WTC11 (cell line): Measurements from ENCODE around the gene PPM1E. TPM values are rescaled to one million over a fixed set of nuclear protein-coding genes. Genes with fewer than 3 reads are reported as not detected.

Experiments
- ATAC-seq: fragments of 200-7000 bp; cut with Tn5 transposase; 2 replicates; pipeline ENCODE4 v1.10.0; 2021; ENCODE audit warnings: mild to moderate bottlenecking, moderate library complexity
- CTCF ChIA-PET: fragments of 300-600 bp; sonication (Branson Sonifier 250); formaldehyde crosslinking; loops from one replicate; lab custom pipeline; 2021; ENCODE audit warnings: antibody characterized with exemption; lab: Charles Lee
- POLR2A ChIA-PET: fragments of 350-600 bp; sonication (Branson Sonifier 250); formaldehyde crosslinking; loops from one replicate; lab custom pipeline; 2021; ENCODE audit warnings: antibody characterized with exemption; lab: Charles Lee
- DNase-seq: peaks from one replicate; pipeline ENCODE4 v3.0.0; 2021; ENCODE audit warnings: low spot score
- H3K27ac Mint-ChIP-seq: 2 replicates; pipeline ENCODE4 v1.8.0; 2021; ENCODE audit warnings: mixed read lengths
- H3K27me3 Mint-ChIP-seq: 2 replicates; pipeline ENCODE4 v1.8.0; 2021; ENCODE audit warnings: low read depth, mild to moderate bottlenecking, moderate library complexity, mixed read lengths
- H3K36me3 Mint-ChIP-seq: 2 replicates; pipeline ENCODE4 v1.8.0; 2021; ENCODE audit warnings: mixed read lengths
- H3K4me1 Mint-ChIP-seq: 2 replicates; pipeline ENCODE4 v1.8.0; 2022; ENCODE audit warnings: mixed read lengths
- H3K4me3 Mint-ChIP-seq: 2 replicates; pipeline ENCODE4 v1.8.0; 2021; ENCODE audit warnings: mild to moderate bottlenecking, moderate library complexity, mixed read lengths
- H3K9me3 Mint-ChIP-seq: 2 replicates; pipeline ENCODE4 v1.8.0; 2021; ENCODE audit warnings: mixed read lengths
- EMX1 ChIP-seq: fragments of 250-450 bp; sonication (Bioruptor Pico); IDR thresholded peaks from 2 replicates; pipeline ENCODE4 v1.8.0; 2021; ENCODE audit warnings: mild to moderate bottlenecking
- ESRRA ChIP-seq: sonication (generic); formaldehyde crosslinking; IDR thresholded peaks from 2 replicates; pipeline ENCODE4 v1.8.1; 2022; ENCODE audit warnings: mild to moderate bottlenecking, missing genetic modification reagents, borderline replicate concordance
- JAZF1 ChIP-seq: fragments of 250-450 bp; sonication (Bioruptor Pico); IDR thresholded peaks from 2 replicates; pipeline ENCODE4 v1.9.0; 2021; ENCODE audit warnings: moderate library complexity, mild to moderate bottlenecking, inconsistent platforms
- OVOL2 ChIP-seq: fragments of 250-450 bp; sonication (Bioruptor Pico); IDR thresholded peaks from 2 replicates; pipeline ENCODE4 v1.9.0; 2021; ENCODE audit warnings: mild to moderate bottlenecking, borderline replicate concordance
- PRRX2 ChIP-seq: fragments of 250-450 bp; sonication (Bioruptor Pico); IDR thresholded peaks from 2 replicates; pipeline ENCODE4 v1.8.0; 2021; ENCODE audit warnings: mild to moderate bottlenecking
- RORB ChIP-seq: fragments of 250-450 bp; sonication (Bioruptor Pico); IDR thresholded peaks from 2 replicates; pipeline ENCODE4 v1.9.0; 2021; ENCODE audit warnings: mild to moderate bottlenecking
- SMAD4 ChIP-seq: sonication (generic); formaldehyde crosslinking; IDR thresholded peaks from 2 replicates; pipeline ENCODE4 v1.8.0; 2022; ENCODE audit warnings: mild to moderate bottlenecking, missing genetic modification reagents
- TEAD4 ChIP-seq: sonication (generic); formaldehyde crosslinking; IDR thresholded peaks from 2 replicates; pipeline ENCODE4 v1.8.0; 2022; ENCODE audit warnings: mild to moderate bottlenecking, missing genetic modification reagents
- ZNF423 ChIP-seq: fragments of 250-450 bp; sonication (Bioruptor Pico); IDR thresholded peaks from 2 replicates; pipeline ENCODE4 v2.1.2; 2022; ENCODE audit warnings: mild to moderate bottlenecking, moderate library complexity
- ZNF671 ChIP-seq: fragments of 250-450 bp; sonication (Bioruptor Pico); IDR thresholded peaks from 2 replicates; pipeline ENCODE4 v1.8.0; 2021; ENCODE audit warnings: mild to moderate bottlenecking
- total RNA-seq: library from RNA; stranded (reverse); gene quantifications from 3 replicates; pipeline ENCODE4 v1.2.3, GENCODE V29; 2021
- TF ChIP-seq, protein P1 (sequence below): sonication (generic); formaldehyde crosslinking; IDR thresholded peaks from 2 replicates; pipeline ENCODE4 v1.8.0; 2022; ENCODE audit warnings: mild to moderate bottlenecking, missing genetic modification reagents
- TF ChIP-seq, protein P2 (sequence below): sonication (generic); formaldehyde crosslinking; IDR thresholded peaks from 2 replicates; pipeline ENCODE4 v1.8.1; 2023; ENCODE audit warnings: mild to moderate bottlenecking, missing genetic modification reagents, moderate library complexity
- TF ChIP-seq, protein P3 (sequence below): fragments of 250-450 bp; sonication (Bioruptor Pico); conservative IDR thresholded peaks from 2 replicates; pipeline ENCODE4 v1.9.0; 2021; ENCODE audit warnings: mild to moderate bottlenecking
- TF ChIP-seq, protein P4 (sequence below): sonication (generic); formaldehyde crosslinking; IDR thresholded peaks from 2 replicates; pipeline ENCODE4 v1.8.1; 2022; ENCODE audit warnings: mild to moderate bottlenecking, missing genetic modification reagents, moderate library complexity, borderline replicate concordance
- TF ChIP-seq, protein P5 (sequence below): sonication (generic); formaldehyde crosslinking; IDR thresholded peaks from 2 replicates; pipeline ENCODE4 v1.8.1; 2022; ENCODE audit warnings: mild to moderate bottlenecking, moderate library complexity, missing genetic modification reagents
- TF ChIP-seq, protein P6 (sequence below): fragments of 250-450 bp; sonication (Bioruptor Pico); IDR thresholded peaks from 2 replicates; pipeline ENCODE4 v1.9.0; 2021; ENCODE audit warnings: mild to moderate bottlenecking
- TF ChIP-seq, protein P7 (sequence below): sonication (generic); formaldehyde crosslinking; IDR thresholded peaks from 2 replicates; pipeline ENCODE4 v1.8.1; 2022; ENCODE audit warnings: missing genetic modification reagents, borderline replicate concordance
- TF ChIP-seq, protein P8 (sequence below): fragments of 200-600 bp; IDR thresholded peaks from 2 replicates; pipeline ENCODE4 v1.8.0; 2022; ENCODE audit warnings: antibody characterized with exemption
- TF ChIP-seq, protein P9 (sequence below): sonication (generic); formaldehyde crosslinking; IDR thresholded peaks from 2 replicates; pipeline ENCODE4 v1.8.1; 2023; ENCODE audit warnings: mild to moderate bottlenecking, missing genetic modification reagents, moderate library complexity
- TF ChIP-seq, protein P10 (sequence below): sonication (generic); formaldehyde crosslinking; IDR thresholded peaks from 2 replicates; pipeline ENCODE4 v1.8.1; 2023; ENCODE audit warnings: mild to moderate bottlenecking, moderate library complexity, missing genetic modification reagents
- TF ChIP-seq, protein P11 (sequence below): fragments of 250-450 bp; sonication (Bioruptor Pico); IDR thresholded peaks from 2 replicates; pipeline ENCODE4 v1.9.0; 2021; ENCODE audit warnings: mild to moderate bottlenecking

Gene PPM1E
- total RNA-seq, 1 experiment from 2014 or later, result 8.1 TPM

DNA sequence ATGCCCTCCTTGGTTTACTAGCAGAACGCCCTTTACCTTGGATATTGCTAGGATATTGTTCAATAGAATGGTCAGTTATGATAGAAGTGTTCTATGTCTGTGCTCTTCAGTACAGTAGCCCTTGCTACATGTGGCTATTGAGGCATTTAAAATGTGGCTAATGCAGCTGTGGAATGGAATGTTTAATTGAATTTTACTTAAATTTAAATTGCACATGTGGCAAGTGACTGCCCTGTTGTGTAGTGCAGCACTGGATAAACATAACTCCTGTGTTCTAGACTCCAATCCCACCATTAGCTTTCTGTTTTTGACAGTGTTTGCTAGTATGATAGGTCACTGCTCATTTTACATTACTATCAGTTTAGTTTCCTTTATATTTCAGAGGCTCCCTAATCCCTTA lies 33.4 kb upstream of the PPM1E start:
- TF ChIP-seq, protein P1, sequence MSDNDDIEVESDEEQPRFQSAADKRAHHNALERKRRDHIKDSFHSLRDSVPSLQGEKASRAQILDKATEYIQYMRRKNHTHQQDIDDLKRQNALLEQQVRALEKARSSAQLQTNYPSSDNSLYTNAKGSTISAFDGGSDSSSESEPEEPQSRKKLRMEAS (CRISPR knock-in tag), result no peak
- TF ChIP-seq, protein P2, sequence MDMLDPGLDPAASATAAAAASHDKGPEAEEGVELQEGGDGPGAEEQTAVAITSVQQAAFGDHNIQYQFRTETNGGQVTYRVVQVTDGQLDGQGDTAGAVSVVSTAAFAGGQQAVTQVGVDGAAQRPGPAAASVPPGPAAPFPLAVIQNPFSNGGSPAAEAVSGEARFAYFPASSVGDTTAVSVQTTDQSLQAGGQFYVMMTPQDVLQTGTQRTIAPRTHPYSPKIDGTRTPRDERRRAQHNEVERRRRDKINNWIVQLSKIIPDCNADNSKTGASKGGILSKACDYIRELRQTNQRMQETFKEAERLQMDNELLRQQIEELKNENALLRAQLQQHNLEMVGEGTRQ (CRISPR knock-in tag), result no peak
- TF ChIP-seq, protein P3, sequence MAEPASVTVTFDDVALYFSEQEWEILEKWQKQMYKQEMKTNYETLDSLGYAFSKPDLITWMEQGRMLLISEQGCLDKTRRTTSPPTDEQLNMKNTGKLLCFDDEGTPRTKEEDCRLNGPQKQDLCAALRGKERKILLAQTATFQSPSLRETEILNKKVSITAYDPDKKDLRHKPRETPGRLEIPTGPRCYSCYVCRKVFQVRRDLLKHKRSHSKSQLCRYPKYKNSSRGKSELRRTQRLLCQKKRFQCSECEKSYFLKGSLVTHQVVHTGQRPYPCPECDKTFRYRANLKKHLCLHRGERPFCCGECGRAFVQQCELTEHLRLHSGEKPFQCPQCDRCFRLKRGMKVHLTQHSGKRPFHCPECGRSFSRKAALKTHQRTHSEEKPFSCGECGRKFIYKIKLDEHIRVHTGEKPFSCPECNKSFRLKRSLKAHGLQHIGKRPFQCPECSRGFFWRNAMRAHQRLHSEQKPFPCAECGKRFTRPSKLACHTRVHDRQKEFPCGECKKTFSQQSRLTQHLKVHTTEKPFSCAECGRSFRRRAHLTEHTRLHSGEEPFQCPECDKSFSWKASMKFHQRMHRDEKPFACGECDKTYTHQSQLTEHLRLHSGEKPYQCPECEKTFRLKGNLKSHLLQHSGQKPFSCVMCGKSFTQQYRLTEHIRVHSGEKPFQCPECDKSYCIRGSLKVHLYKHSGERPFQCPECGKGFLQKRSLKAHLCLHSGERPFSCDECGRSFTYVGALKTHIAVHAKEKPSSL (CRISPR knock-in tag), result no peak
- TF ChIP-seq JAZF1 (CRISPR knock-in tag), result no peak
- no peaks in the 10 kb centered on the region for H3K9me3 Mint-ChIP-seq
- ChIA-PET POLR2A (no interaction called here), CTCF (no interaction called here)
- H3K27ac Mint-ChIP-seq, result no peak overlapping the region
- H3K4me3 Mint-ChIP-seq, result no peak overlapping the region
- H3K27me3 Mint-ChIP-seq, result no peaks in the 10 kb centered on the region
- H3K36me3 Mint-ChIP-seq, result no peaks in the 10 kb centered on the region
- DNase-seq (no peak), ATAC-seq (no peak)
- H3K4me1 Mint-ChIP-seq, result no peaks in the 10 kb centered on the region

DNA sequence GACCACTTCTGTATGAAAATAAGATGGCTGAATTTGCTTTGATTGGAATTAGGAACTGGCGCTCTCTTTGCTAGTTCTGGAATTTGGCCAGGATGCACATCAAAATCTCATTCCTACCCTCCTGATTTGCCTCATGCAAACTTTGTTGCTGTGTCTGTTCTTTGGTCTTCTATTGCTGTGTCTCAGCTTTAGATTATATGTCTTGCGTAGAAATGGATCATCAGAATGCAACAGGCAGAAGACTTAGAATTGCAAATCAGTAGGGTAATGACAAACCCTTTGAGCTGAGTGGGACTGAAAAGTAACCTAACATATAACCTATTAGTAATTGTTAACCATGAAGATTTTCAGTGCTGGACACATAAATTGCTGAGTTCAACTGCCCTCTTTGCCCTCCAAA lies 33.0 kb upstream of the PPM1E start:
- H3K4me1 Mint-ChIP-seq, result no peaks in the 10 kb centered on the region
- DNase-seq, result no peak
- POLR2A ChIA-PET, result no interaction called here
- H3K27me3 Mint-ChIP-seq, result no peaks in the 10 kb centered on the region
- no peaks in the 10 kb centered on the region for H3K36me3 Mint-ChIP-seq
- ATAC-seq, result no peak
- CTCF ChIA-PET, result no interaction called here
- no peaks in the 10 kb centered on the region for H3K9me3 Mint-ChIP-seq
- H3K27ac Mint-ChIP-seq, result no peak overlapping the region
- H3K4me3 Mint-ChIP-seq, result no peak overlapping the region
- TF ChIP-seq JAZF1 (CRISPR knock-in tag) (no peak), OVOL2 (CRISPR knock-in tag) (no peak), EMX1 (no peak), TEAD4 (CRISPR knock-in tag) (no peak), ZNF671 (CRISPR knock-in tag) (no peak), ESRRA (CRISPR knock-in tag) (no peak), PRRX2 (CRISPR knock-in tag) (no peak), ZNF423 (CRISPR knock-in tag) (no peak), SMAD4 (CRISPR knock-in tag) (no peak), RORB (CRISPR knock-in tag) (no peak)
- TF ChIP-seq, protein P4, sequence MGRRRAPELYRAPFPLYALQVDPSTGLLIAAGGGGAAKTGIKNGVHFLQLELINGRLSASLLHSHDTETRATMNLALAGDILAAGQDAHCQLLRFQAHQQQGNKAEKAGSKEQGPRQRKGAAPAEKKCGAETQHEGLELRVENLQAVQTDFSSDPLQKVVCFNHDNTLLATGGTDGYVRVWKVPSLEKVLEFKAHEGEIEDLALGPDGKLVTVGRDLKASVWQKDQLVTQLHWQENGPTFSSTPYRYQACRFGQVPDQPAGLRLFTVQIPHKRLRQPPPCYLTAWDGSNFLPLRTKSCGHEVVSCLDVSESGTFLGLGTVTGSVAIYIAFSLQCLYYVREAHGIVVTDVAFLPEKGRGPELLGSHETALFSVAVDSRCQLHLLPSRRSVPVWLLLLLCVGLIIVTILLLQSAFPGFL (CRISPR knock-in tag), result no peak
- TF ChIP-seq, protein P5, sequence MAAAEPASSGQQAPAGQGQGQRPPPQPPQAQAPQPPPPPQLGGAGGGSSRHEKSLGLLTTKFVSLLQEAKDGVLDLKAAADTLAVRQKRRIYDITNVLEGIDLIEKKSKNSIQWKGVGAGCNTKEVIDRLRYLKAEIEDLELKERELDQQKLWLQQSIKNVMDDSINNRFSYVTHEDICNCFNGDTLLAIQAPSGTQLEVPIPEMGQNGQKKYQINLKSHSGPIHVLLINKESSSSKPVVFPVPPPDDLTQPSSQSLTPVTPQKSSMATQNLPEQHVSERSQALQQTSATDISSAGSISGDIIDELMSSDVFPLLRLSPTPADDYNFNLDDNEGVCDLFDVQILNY (CRISPR knock-in tag), result no peak
- TF ChIP-seq, protein P6, sequence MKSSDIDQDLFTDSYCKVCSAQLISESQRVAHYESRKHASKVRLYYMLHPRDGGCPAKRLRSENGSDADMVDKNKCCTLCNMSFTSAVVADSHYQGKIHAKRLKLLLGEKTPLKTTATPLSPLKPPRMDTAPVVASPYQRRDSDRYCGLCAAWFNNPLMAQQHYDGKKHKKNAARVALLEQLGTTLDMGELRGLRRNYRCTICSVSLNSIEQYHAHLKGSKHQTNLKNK (CRISPR knock-in tag), result no peak
- TF ChIP-seq, protein P7, sequence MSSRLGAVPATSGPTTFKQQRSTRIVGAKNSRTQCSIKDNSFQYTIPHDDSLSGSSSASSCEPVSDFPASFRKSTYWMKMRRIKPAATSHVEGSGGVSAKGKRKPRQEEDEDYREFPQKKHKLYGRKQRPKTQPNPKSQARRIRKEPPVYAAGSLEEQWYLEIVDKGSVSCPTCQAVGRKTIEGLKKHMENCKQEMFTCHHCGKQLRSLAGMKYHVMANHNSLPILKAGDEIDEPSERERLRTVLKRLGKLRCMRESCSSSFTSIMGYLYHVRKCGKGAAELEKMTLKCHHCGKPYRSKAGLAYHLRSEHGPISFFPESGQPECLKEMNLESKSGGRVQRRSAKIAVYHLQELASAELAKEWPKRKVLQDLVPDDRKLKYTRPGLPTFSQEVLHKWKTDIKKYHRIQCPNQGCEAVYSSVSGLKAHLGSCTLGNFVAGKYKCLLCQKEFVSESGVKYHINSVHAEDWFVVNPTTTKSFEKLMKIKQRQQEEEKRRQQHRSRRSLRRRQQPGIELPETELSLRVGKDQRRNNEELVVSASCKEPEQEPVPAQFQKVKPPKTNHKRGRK (CRISPR knock-in tag), result no peak
- TF ChIP-seq, protein P8, sequence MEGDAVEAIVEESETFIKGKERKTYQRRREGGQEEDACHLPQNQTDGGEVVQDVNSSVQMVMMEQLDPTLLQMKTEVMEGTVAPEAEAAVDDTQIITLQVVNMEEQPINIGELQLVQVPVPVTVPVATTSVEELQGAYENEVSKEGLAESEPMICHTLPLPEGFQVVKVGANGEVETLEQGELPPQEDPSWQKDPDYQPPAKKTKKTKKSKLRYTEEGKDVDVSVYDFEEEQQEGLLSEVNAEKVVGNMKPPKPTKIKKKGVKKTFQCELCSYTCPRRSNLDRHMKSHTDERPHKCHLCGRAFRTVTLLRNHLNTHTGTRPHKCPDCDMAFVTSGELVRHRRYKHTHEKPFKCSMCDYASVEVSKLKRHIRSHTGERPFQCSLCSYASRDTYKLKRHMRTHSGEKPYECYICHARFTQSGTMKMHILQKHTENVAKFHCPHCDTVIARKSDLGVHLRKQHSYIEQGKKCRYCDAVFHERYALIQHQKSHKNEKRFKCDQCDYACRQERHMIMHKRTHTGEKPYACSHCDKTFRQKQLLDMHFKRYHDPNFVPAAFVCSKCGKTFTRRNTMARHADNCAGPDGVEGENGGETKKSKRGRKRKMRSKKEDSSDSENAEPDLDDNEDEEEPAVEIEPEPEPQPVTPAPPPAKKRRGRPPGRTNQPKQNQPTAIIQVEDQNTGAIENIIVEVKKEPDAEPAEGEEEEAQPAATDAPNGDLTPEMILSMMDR, result no peak
- TF ChIP-seq, protein P9, sequence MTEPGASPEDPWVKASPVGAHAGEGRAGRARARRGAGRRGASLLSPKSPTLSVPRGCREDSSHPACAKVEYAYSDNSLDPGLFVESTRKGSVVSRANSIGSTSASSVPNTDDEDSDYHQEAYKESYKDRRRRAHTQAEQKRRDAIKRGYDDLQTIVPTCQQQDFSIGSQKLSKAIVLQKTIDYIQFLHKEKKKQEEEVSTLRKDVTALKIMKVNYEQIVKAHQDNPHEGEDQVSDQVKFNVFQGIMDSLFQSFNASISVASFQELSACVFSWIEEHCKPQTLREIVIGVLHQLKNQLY (CRISPR knock-in tag), result no peak
- TF ChIP-seq, protein P10, sequence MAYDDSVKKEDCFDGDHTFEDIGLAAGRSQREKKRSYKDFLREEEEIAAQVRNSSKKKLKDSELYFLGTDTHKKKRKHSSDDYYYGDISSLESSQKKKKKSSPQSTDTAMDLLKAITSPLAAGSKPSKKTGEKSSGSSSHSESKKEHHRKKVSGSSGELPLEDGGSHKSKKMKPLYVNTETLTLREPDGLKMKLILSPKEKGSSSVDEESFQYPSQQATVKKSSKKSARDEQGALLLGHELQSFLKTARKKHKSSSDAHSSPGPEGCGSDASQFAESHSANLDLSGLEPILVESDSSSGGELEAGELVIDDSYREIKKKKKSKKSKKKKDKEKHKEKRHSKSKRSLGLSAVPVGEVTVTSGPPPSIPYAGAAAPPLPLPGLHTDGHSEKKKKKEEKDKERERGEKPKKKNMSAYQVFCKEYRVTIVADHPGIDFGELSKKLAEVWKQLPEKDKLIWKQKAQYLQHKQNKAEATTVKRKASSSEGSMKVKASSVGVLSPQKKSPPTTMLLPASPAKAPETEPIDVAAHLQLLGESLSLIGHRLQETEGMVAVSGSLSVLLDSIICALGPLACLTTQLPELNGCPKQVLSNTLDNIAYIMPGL (CRISPR knock-in tag), result no peak
- TF ChIP-seq, protein P11, sequence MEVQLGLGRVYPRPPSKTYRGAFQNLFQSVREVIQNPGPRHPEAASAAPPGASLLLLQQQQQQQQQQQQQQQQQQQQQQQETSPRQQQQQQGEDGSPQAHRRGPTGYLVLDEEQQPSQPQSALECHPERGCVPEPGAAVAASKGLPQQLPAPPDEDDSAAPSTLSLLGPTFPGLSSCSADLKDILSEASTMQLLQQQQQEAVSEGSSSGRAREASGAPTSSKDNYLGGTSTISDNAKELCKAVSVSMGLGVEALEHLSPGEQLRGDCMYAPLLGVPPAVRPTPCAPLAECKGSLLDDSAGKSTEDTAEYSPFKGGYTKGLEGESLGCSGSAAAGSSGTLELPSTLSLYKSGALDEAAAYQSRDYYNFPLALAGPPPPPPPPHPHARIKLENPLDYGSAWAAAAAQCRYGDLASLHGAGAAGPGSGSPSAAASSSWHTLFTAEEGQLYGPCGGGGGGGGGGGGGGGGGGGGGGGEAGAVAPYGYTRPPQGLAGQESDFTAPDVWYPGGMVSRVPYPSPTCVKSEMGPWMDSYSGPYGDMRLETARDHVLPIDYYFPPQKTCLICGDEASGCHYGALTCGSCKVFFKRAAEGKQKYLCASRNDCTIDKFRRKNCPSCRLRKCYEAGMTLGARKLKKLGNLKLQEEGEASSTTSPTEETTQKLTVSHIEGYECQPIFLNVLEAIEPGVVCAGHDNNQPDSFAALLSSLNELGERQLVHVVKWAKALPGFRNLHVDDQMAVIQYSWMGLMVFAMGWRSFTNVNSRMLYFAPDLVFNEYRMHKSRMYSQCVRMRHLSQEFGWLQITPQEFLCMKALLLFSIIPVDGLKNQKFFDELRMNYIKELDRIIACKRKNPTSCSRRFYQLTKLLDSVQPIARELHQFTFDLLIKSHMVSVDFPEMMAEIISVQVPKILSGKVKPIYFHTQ, result no peak
